Measurements from ENCODE around the gene FGF1.
"Not testable (repeated sequence)": the region's sequence is repeated elsewhere in the genome, so short reads cannot be mapped to it uniquely, and the experiment has no call there.

The FGF1 gene

GRCh38 chr5:142660196-142660595 lies 25.7 kb downstream of the FGF1 start:
- no CpG with 5 or more reads among the region's 10 CpGs for WGBS (ENCODE audit: insufficient coverage, insufficient read length)
- no peaks in the 10 kb centered on the region for H3K9me3 ChIP-seq (ENCODE audit: control insufficient read depth, insufficient read depth, low read length)

DNA sequence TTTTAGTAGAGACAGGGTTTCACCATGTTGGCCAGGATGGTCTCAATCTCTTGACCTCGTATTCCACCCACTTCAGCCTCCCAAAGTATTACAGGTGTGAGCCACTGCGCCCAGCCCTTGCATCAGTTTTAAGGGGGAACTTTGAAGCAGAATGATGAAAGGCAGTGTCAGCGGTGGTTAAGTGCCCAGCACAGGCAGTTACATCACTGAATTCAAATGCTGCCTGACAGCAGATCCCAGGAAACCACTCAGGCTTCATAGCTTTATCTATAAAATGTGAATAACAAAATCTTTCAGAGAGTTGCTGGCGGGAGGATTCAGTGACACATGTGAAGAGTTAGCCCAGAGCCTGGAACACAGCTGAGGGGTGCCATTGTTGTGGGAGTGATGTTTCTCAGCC lies 26.5 kb downstream of the FGF1 start:
- no peaks in the 10 kb centered on the region for H3K27me3 ChIP-seq (ENCODE audit: control insufficient read depth, insufficient read depth, low read length)
- no peak for DNase-seq (ENCODE audit: low read depth, low spot score)
- no peaks in the 10 kb centered on the region for H3K4me1 ChIP-seq (ENCODE audit: control insufficient read depth, insufficient read depth, low read length)
- no CpG with 5 or more reads among the region's 4 CpGs for WGBS (ENCODE audit: insufficient coverage, insufficient read length)
- no peak overlapping the region for H3K27ac ChIP-seq (ENCODE audit: low read length)
- no peak overlapping the region for H3K4me3 ChIP-seq (ENCODE audit: low read length)
- H3K9me3 ChIP-seq (ENCODE audit: control insufficient read depth, insufficient read depth, low read length), result no peaks in the 10 kb centered on the region
- no peaks in the 10 kb centered on the region for H3K36me3 ChIP-seq (ENCODE audit: control insufficient read depth, insufficient read depth, low read length)

More at GRCh38 chr5:142660196-142660595, 25.7 kb downstream of the FGF1 start:
- Histone ChIP-seq H3K4me3 (ENCODE audit: low read length) (no peak overlapping the region), H3K27ac (ENCODE audit: low read length) (no peak overlapping the region), H3K36me3 (ENCODE audit: control insufficient read depth, insufficient read depth, low read length) (no peaks in the 10 kb centered on the region), H3K4me1 (ENCODE audit: control insufficient read depth, insufficient read depth, low read length) (no peaks in the 10 kb centered on the region), H3K27me3 (ENCODE audit: control insufficient read depth, insufficient read depth, low read length) (no peaks in the 10 kb centered on the region)
- no peak for DNase-seq (ENCODE audit: low read depth, low spot score)

- whole genome bisulfite sequencing (ENCODE audit: insufficient coverage, insufficient read length), result no CpG with 5 or more reads among the region's 2 CpGs
- no peak for DNase-seq (ENCODE audit: low read depth, low spot score)
- H3K36me3 ChIP-seq (ENCODE audit: control insufficient read depth, insufficient read depth, low read length), result no peaks in the 10 kb centered on the region
- H3K27ac ChIP-seq (ENCODE audit: low read length), result no peak overlapping the region
- no peaks in the 10 kb centered on the region for H3K27me3 ChIP-seq (ENCODE audit: control insufficient read depth, insufficient read depth, low read length)
- H3K9me3 ChIP-seq (ENCODE audit: control insufficient read depth, insufficient read depth, low read length), result no peaks in the 10 kb centered on the region
- no peaks in the 10 kb centered on the region for H3K4me1 ChIP-seq (ENCODE audit: control insufficient read depth, insufficient read depth, low read length)
- no peak overlapping the region for H3K4me3 ChIP-seq (ENCODE audit: low read length)
These were observed 27.6 kb downstream of the FGF1 start for GRCh38 chr5:142658278-142658677.

DNA sequence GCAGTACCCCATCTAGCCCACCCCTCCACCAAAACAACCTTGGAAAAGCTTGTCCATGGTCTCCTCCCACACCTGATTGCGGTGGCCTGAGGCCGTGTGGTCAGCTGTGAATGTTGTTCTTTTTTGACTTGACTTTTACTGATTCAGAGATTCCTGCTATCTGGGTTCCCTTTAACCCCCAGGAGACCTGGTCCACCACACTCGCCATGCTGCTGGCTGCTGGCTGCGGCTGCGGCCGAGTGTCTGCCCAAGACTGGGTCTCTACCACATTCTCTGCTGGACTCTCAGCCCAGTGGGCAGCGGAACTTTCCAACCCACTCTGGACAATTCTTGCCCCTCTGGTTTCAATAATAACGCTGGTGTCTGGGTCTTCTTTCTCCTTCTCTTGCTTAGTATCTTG lies 28.4 kb downstream of the FGF1 start:
- Histone ChIP-seq H3K36me3 (ENCODE audit: control insufficient read depth, insufficient read depth, low read length) (no peaks in the 10 kb centered on the region), H3K27ac (ENCODE audit: low read length) (no peak overlapping the region), H3K9me3 (ENCODE audit: control insufficient read depth, insufficient read depth, low read length) (no peaks in the 10 kb centered on the region), H3K4me1 (ENCODE audit: control insufficient read depth, insufficient read depth, low read length) (no peaks in the 10 kb centered on the region), H3K4me3 (ENCODE audit: low read length) (no peak overlapping the region), H3K27me3 (ENCODE audit: control insufficient read depth, insufficient read depth, low read length) (no peaks in the 10 kb centered on the region)
- no CpG with 5 or more reads among the region's 8 CpGs for WGBS (ENCODE audit: insufficient coverage, insufficient read length)
- DNase-seq (ENCODE audit: low read depth, low spot score), result no peak

DNA sequence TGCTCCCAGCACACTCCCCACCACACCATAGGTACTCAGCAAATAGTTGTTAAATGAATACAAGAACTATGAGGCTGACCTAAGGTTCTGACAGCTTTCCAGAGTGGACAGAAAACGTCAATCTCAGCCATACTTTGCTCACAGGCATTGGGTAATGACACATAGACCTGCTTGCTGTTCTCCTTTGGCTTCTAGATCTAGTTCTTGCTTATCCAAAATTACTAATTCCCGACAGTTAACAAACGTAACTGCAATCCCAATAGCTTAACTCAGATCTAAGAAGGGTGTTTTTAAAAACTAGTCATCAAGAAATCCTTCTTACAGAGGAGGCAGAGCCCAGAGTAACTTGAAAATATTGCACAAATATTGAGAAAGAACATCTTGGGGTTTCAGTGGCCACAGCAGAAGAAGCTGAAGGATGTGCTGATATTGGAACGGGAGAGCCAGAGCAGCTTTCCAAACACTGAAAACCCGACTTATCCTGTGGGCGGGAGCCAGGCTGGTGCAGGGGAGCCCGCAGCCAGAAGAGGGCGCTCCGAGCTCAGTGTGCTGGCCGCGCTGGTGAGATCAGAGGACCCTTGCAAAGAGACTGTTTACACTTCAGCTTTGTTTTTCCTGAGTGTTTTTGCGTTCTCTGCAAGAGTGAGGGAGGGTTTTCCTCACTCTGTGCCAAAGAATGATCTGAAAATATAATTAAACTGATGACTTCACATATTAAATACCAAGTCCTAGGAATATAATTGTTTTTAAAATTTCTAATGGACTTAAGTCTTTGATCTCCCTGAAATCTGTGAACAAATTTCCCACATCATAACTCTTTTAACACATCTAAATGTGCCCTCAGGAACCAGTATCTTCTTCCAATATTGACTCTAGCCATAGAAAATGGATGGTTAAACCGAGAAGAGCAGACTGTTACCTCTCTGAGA lies 30.3 kb downstream of the FGF1 start:
- no peaks in the 10 kb centered on the region for H3K27me3 ChIP-seq (ENCODE audit: control insufficient read depth, insufficient read depth, low read length)
- DNase-seq (ENCODE audit: low read depth, low spot score), result peak; percentile 35
- H3K27ac ChIP-seq (ENCODE audit: low read length), result no peak overlapping the region
- WGBS (ENCODE audit: insufficient coverage, insufficient read length), result no CpG with 5 or more reads among the region's 13 CpGs
- H3K9me3 ChIP-seq (ENCODE audit: control insufficient read depth, insufficient read depth, low read length), result no peaks in the 10 kb centered on the region
- no peak overlapping the region for H3K4me3 ChIP-seq (ENCODE audit: low read length)
- no peaks in the 10 kb centered on the region for H3K4me1 ChIP-seq (ENCODE audit: control insufficient read depth, insufficient read depth, low read length)
- H3K36me3 ChIP-seq (ENCODE audit: control insufficient read depth, insufficient read depth, low read length), result no peaks in the 10 kb centered on the region

DNA sequence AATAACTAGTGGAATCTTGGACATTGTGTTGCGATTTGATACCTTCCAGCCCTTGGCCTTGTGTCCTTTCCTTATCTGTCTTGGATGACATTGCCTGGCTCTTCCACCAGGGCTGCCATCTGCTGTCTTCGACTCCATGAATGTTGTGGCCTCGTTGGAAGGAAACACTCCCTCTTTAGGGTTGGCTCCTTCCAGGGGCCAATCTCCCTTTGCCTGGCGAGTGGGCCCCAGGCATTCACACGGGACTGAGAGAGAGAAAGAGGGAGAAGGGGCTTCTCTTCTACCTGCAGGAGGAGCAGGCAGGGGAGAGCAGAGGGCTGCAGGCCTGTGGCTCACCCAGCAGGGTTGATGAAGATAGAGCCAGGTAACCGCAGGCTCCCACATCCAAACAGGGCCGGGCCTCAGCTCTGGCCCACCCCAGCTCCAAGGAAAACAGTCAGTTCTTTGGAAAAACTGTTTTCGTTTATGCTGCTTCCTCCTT lies 31.3 kb downstream of the FGF1 start:
- Histone ChIP-seq H3K27ac (ENCODE audit: low read length) (no peak overlapping the region), H3K27me3 (ENCODE audit: control insufficient read depth, insufficient read depth, low read length) (no peaks in the 10 kb centered on the region)
- no CpG with 5 or more reads among the region's 8 CpGs for WGBS (ENCODE audit: insufficient coverage, insufficient read length)

GRCh38 chr5:142653321-142653720 lies 32.6 kb downstream of the FGF1 start:
- no CpG with 5 or more reads among the region's 7 CpGs for WGBS (ENCODE audit: insufficient coverage, insufficient read length)
- H3K36me3 ChIP-seq (ENCODE audit: control insufficient read depth, insufficient read depth, low read length), result no peaks in the 10 kb centered on the region

More for the DNA sequence above, 31.3 kb downstream of the FGF1 start:
- Histone ChIP-seq H3K9me3 (ENCODE audit: control insufficient read depth, insufficient read depth, low read length) (no peaks in the 10 kb centered on the region), H3K4me1 (ENCODE audit: control insufficient read depth, insufficient read depth, low read length) (no peaks in the 10 kb centered on the region), H3K4me3 (ENCODE audit: low read length) (no peak overlapping the region), H3K36me3 (ENCODE audit: control insufficient read depth, insufficient read depth, low read length) (no peaks in the 10 kb centered on the region)
- DNase-seq (ENCODE audit: low read depth, low spot score), result no peak

GRCh38 chr5:142652563-142652962 lies 33.3 kb downstream of the FGF1 start:
- Histone ChIP-seq H3K4me3 (ENCODE audit: low read length) (no peak overlapping the region), H3K36me3 (ENCODE audit: control insufficient read depth, insufficient read depth, low read length) (no peaks in the 10 kb centered on the region), H3K9me3 (ENCODE audit: control insufficient read depth, insufficient read depth, low read length) (no peaks in the 10 kb centered on the region), H3K27me3 (ENCODE audit: control insufficient read depth, insufficient read depth, low read length) (no peaks in the 10 kb centered on the region), H3K27ac (ENCODE audit: low read length) (no peak overlapping the region), H3K4me1 (ENCODE audit: control insufficient read depth, insufficient read depth, low read length) (no peaks in the 10 kb centered on the region)
- WGBS (ENCODE audit: insufficient coverage, insufficient read length), result no CpG with 5 or more reads among the region's 10 CpGs
- DNase-seq (ENCODE audit: low read depth, low spot score), result no peak

More at GRCh38 chr5:142653321-142653720, 32.6 kb downstream of the FGF1 start:
- Histone ChIP-seq H3K27me3 (ENCODE audit: control insufficient read depth, insufficient read depth, low read length) (no peaks in the 10 kb centered on the region), H3K4me3 (ENCODE audit: low read length) (no peak overlapping the region), H3K4me1 (ENCODE audit: control insufficient read depth, insufficient read depth, low read length) (no peaks in the 10 kb centered on the region), H3K27ac (ENCODE audit: low read length) (no peak overlapping the region), H3K9me3 (ENCODE audit: control insufficient read depth, insufficient read depth, low read length) (no peaks in the 10 kb centered on the region)
- no peak for DNase-seq (ENCODE audit: low read depth, low spot score)

DNA sequence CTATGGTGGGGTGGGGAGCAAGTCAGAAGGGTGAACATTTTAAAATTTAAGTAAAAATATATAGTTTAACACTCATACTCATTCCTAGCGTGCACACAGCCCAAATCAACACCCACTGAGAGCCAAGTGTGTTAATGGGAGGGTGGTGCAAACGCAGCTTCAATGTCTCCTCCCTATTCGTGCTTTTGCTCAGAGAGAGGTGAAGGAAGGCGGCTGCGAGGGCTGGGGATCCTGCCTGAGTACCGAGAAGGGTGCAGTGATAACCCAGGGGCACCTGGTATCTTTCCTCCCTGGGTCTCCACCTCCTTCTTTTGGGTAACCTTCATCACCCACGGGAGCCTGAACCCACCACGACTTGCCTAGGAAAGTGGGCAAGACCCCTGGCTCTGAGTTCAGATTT lies 35.0 kb downstream of the FGF1 start:
- DNase-seq (ENCODE audit: low read depth, low spot score), result no peak
- no peaks in the 10 kb centered on the region for H3K4me1 ChIP-seq (ENCODE audit: control insufficient read depth, insufficient read depth, low read length)
- no peaks in the 10 kb centered on the region for H3K27me3 ChIP-seq (ENCODE audit: control insufficient read depth, insufficient read depth, low read length)
- no peaks in the 10 kb centered on the region for H3K36me3 ChIP-seq (ENCODE audit: control insufficient read depth, insufficient read depth, low read length)
- H3K9me3 ChIP-seq (ENCODE audit: control insufficient read depth, insufficient read depth, low read length), result no peaks in the 10 kb centered on the region
- H3K27ac ChIP-seq (ENCODE audit: low read length), result no peak overlapping the region
- WGBS (ENCODE audit: insufficient coverage, insufficient read length), result no CpG with 5 or more reads among the region's 8 CpGs
- H3K4me3 ChIP-seq (ENCODE audit: low read length), result no peak overlapping the region

DNA sequence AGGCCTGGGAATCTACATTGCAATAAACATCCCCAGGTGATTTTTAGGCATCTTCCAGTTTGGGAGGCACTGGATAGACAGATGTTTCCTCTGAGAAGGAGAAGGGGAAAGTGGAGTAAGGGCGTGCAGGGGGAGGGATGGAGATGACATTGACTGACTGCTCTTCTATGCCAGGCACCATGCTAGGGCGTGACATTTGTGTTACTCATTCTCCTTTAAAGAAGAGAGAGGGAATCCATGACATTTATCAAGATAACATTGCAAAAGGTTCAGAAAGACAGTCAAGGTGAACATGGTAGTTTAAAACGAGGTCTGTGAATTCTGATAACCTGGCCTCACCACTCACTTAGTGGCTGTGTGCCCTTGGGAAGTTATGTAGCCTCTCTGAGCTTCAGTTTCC lies 35.8 kb downstream of the FGF1 start:
- no peak for DNase-seq (ENCODE audit: low read depth, low spot score)
- Histone ChIP-seq H3K27me3 (ENCODE audit: control insufficient read depth, insufficient read depth, low read length) (no peaks in the 10 kb centered on the region), H3K9me3 (ENCODE audit: control insufficient read depth, insufficient read depth, low read length) (no peaks in the 10 kb centered on the region), H3K4me1 (ENCODE audit: control insufficient read depth, insufficient read depth, low read length) (no peaks in the 10 kb centered on the region), H3K27ac (ENCODE audit: low read length) (no peak overlapping the region), H3K4me3 (ENCODE audit: low read length) (no peak overlapping the region), H3K36me3 (ENCODE audit: control insufficient read depth, insufficient read depth, low read length) (no peaks in the 10 kb centered on the region)
- no CpG with 5 or more reads among the region's 3 CpGs for WGBS (ENCODE audit: insufficient coverage, insufficient read length)

DNA sequence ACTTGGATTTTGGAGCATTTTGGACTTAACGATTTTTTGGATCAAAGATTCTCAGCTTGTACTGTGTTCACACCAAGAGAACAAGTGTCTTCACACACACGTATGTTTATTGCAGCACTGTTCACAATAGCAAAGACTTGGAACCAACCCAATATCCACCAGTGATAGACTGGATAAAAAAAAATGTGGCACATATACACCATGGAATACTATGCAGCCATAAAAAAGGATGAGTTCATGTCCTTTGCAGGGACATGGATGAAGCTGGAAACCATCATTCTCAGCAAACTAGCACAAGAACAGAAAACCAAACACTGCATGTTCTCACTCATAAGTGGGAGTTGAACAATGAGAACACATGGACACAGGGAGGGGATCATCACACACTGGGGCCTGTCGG lies 37.8 kb downstream of the FGF1 start:
- not testable (repeated sequence) for DNase-seq (ENCODE audit: low read depth, low spot score); H3K4me3 ChIP-seq (ENCODE audit: low read length); H3K9me3 ChIP-seq (ENCODE audit: control insufficient read depth, insufficient read depth, low read length); H3K36me3 ChIP-seq (ENCODE audit: control insufficient read depth, insufficient read depth, low read length); H3K27ac ChIP-seq (ENCODE audit: low read length); H3K4me1 ChIP-seq (ENCODE audit: control insufficient read depth, insufficient read depth, low read length); H3K27me3 ChIP-seq (ENCODE audit: control insufficient read depth, insufficient read depth, low read length)
- no CpG with 5 or more reads among the region's 3 CpGs for WGBS (ENCODE audit: insufficient coverage, insufficient read length)
